Nephron progenitor cell (in vitro differentiated cells): ENCODE results near the gene SDK1.

Experiments used
- DNase-seq: peaks from one replicate; pipeline ENCODE4 v3.0.0; 2021
- H3K27ac Mint-ChIP-seq: 2 replicates; pipeline ENCODE4 v1.8.0; 2021; ENCODE audit warnings: mild to moderate bottlenecking, moderate library complexity, mixed read lengths
- H3K27me3 Mint-ChIP-seq: 2 replicates; pipeline ENCODE4 v1.8.0; 2021; ENCODE audit warnings: mild to moderate bottlenecking, low read depth, mixed read lengths; ENCODE audit not compliant: poor library complexity
- H3K36me3 Mint-ChIP-seq: 2 replicates; pipeline ENCODE4 v1.8.0; 2021; ENCODE audit warnings: low read depth, mixed read lengths
- H3K4me1 Mint-ChIP-seq: 2 replicates; pipeline ENCODE4 v1.8.0; 2021; ENCODE audit warnings: mixed read lengths
- H3K4me3 Mint-ChIP-seq: 2 replicates; pipeline ENCODE4 v1.8.0; 2021; ENCODE audit warnings: mild to moderate bottlenecking, moderate library complexity, mixed read lengths
- H3K9me3 Mint-ChIP-seq: 2 replicates; pipeline ENCODE4 v1.8.0; 2021; ENCODE audit warnings: mild to moderate bottlenecking, moderate library complexity, mixed read lengths
- CTCF ChIP-seq: fragments of 200-600 bp; sonication (generic); IDR thresholded peaks from 2 replicates; pipeline ENCODE4 v1.5.0; 2021; ENCODE audit warnings: antibody characterized with exemption

Gene SDK1

GRCh38 chr7:3585826-3586225, 284.8 kb downstream of the SDK1 start:
- Mint-ChIP-seq H3K9me3 (peaks cover 2% of the 10 kb centered on the region), H3K27me3 (no peaks in the 10 kb centered on the region), H3K4me1 (no peaks in the 10 kb centered on the region), H3K36me3 (no peaks in the 10 kb centered on the region), H3K27ac (no peak overlapping the region), H3K4me3 (no peak overlapping the region)
- no peak for TF ChIP-seq CTCF
- DNase-seq: no peak

- Mint-ChIP-seq H3K9me3 (no peaks in the 10 kb centered on the region), H3K27ac (no peak overlapping the region), H3K27me3 (peaks cover 3% of the 10 kb centered on the region), H3K36me3 (no peaks in the 10 kb centered on the region), H3K4me1 (peaks cover 19% of the 10 kb centered on the region), H3K4me3 (no peak overlapping the region)
- no peak for DNase-seq
- TF ChIP-seq CTCF: no peak
Observed at GRCh38 chr7:3588341-3588740, 287.3 kb downstream of the SDK1 start.

GRCh38 chr7:3589752-3590151, 288.7 kb downstream of the SDK1 start:
- Mint-ChIP-seq H3K27ac (no peak overlapping the region), H3K4me1 (peaks cover 19% of the 10 kb centered on the region), H3K36me3 (no peaks in the 10 kb centered on the region), H3K27me3 (peaks cover 3% of the 10 kb centered on the region), H3K4me3 (no peak overlapping the region), H3K9me3 (no peaks in the 10 kb centered on the region)
- no peak for DNase-seq
- no peak for TF ChIP-seq CTCF

- DNase-seq: no peak
- Mint-ChIP-seq H3K27ac (peak overlapping the region; percentile 64), H3K9me3 (no peaks in the 10 kb centered on the region), H3K4me1 (peaks cover 19% of the 10 kb centered on the region), H3K4me3 (no peak overlapping the region), H3K36me3 (no peaks in the 10 kb centered on the region), H3K27me3 (peaks cover 3% of the 10 kb centered on the region)
- no peak for TF ChIP-seq CTCF
Observed at GRCh38 chr7:3591219-3591618, 290.2 kb downstream of the SDK1 start.

- no peak for DNase-seq
- H3K9me3 Mint-ChIP-seq: no peaks in the 10 kb centered on the region
- H3K27ac Mint-ChIP-seq: no peak overlapping the region
- H3K36me3 Mint-ChIP-seq: no peaks in the 10 kb centered on the region
- peaks cover 19% of the 10 kb centered on the region for H3K4me1 Mint-ChIP-seq
- no peak for TF ChIP-seq CTCF
- H3K4me3 Mint-ChIP-seq: no peak overlapping the region
- H3K27me3 Mint-ChIP-seq: peaks cover 5% of the 10 kb centered on the region
Observed at GRCh38 chr7:3591944-3592343, 290.9 kb downstream of the SDK1 start.

- Mint-ChIP-seq H3K4me3 (no peak overlapping the region), H3K27ac (peak overlapping the region; percentile 31), H3K9me3 (no peaks in the 10 kb centered on the region), H3K27me3 (peaks cover 6% of the 10 kb centered on the region), H3K4me1 (peaks cover 19% of the 10 kb centered on the region), H3K36me3 (no peaks in the 10 kb centered on the region)
- no peak for TF ChIP-seq CTCF
- DNase-seq: no peak
Observed at GRCh38 chr7:3592401-3593134, 291.5 kb downstream of the SDK1 start.
